ENCODE measurements around the gene AARS1. TPM values are rescaled to one million over a fixed set of nuclear protein-coding genes. Genes with fewer than 3 reads are reported as not detected.
A peak's percentile ranks its signal among the peaks of the same experiment; 100 is the strongest.

The AARS1 gene
- total RNA-seq, 6 donors from 2014 or later = 67.4 to 129 (median 102) TPM

DNA sequence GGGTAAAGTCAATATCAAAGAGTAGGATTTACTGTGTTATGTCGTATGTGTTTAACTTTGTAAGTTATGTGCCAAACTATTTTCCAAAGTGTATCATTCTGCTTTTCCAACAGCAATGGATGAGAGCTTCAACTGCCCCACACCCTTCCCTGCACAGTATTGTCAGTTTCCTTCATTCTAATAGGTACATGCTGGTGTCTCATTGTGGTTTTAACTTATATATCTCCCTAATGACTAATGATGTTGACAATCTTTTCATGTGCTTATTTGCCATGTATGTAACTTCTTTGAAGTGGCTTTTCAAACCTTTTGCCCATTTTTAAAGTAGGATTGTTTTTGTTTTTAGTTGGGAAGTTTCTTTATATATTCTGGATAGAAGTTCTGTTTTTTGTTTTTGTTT is 13.4 kb upstream of the AARS1 start:
- TF ChIP-seq POLR2A (IDR thresholded peaks at IDR 0.05) (no peak), EP300 (IDR thresholded peaks at IDR 0.05) (no peak), POLR2AphosphoS5 (IDR thresholded peaks at IDR 0.05) (no peak)
- TF ChIP-seq, protein P1, sequence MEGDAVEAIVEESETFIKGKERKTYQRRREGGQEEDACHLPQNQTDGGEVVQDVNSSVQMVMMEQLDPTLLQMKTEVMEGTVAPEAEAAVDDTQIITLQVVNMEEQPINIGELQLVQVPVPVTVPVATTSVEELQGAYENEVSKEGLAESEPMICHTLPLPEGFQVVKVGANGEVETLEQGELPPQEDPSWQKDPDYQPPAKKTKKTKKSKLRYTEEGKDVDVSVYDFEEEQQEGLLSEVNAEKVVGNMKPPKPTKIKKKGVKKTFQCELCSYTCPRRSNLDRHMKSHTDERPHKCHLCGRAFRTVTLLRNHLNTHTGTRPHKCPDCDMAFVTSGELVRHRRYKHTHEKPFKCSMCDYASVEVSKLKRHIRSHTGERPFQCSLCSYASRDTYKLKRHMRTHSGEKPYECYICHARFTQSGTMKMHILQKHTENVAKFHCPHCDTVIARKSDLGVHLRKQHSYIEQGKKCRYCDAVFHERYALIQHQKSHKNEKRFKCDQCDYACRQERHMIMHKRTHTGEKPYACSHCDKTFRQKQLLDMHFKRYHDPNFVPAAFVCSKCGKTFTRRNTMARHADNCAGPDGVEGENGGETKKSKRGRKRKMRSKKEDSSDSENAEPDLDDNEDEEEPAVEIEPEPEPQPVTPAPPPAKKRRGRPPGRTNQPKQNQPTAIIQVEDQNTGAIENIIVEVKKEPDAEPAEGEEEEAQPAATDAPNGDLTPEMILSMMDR (IDR thresholded peaks at IDR 0.05) = no peak
- WGBS, 2 donors = 55 to 70% methylated on average over 1 of the region's 1 CpG

DNA sequence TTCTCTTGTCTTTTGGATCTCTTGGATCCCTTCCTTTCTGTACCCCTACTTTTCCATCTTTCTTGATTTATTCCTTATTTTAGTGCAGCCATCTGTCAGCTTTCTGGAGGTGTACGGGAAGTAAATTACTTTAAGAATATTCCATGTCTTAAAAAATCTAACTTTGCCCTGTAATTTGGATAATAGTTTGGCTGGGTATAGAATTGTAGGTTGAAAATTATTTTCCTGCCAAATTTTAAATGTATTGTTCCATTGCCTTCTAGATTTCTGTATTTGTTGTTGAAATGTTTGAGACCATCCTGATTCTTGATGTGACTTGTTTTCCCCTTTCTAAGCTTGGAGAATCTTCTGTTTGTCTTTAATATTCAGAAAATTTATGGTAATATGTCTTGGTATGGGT is 11.8 kb upstream of the AARS1 start:
- DNase-seq (no peak), ATAC-seq (ENCODE audit: low FRiP score in 2 of 2) (no peak)
- 97 to 100% methylated on average over 1 of the region's 1 CpG for WGBS, 2 donors
- Histone ChIP-seq H3K27ac (no peak overlapping the region), H3K27me3 (no peaks in the 10 kb centered on the region), H3K9me3 (peaks cover 0 to 6% (median 2%) of the 10 kb centered on the region in 4 donors), H3K36me3 (peaks cover 0 to 2% (median 0%) of the 10 kb centered on the region in 4 donors), H3K4me1 (peaks cover 15 to 23% (median 17%) of the 10 kb centered on the region in 4 donors), H3K4me3 (no peak overlapping the region)
- TF ChIP-seq, protein P1 (IDR thresholded peaks at IDR 0.05) = no peak
- no peak for TF ChIP-seq POLR2A (IDR thresholded peaks at IDR 0.05)
- TF ChIP-seq EP300 (IDR thresholded peaks at IDR 0.05) = no peak
- no peak for TF ChIP-seq POLR2AphosphoS5 (IDR thresholded peaks at IDR 0.05)

More for the DNA sequence above, 13.4 kb upstream of the AARS1 start:
- DNase-seq (no peak), ATAC-seq (ENCODE audit: low FRiP score in 2 of 2) (no peak)
- H3K27me3 ChIP-seq = no peaks in the 10 kb centered on the region
- no peak overlapping the region for H3K27ac ChIP-seq
- no peak overlapping the region for H3K4me3 ChIP-seq
- peaks cover 0 to 6% (median 2%) of the 10 kb centered on the region in 4 donors for H3K9me3 ChIP-seq
- H3K36me3 ChIP-seq = peaks cover 0 to 2% (median 0%) of the 10 kb centered on the region in 4 donors
- peaks cover 15 to 23% (median 17%) of the 10 kb centered on the region in 4 donors for H3K4me1 ChIP-seq

DNA sequence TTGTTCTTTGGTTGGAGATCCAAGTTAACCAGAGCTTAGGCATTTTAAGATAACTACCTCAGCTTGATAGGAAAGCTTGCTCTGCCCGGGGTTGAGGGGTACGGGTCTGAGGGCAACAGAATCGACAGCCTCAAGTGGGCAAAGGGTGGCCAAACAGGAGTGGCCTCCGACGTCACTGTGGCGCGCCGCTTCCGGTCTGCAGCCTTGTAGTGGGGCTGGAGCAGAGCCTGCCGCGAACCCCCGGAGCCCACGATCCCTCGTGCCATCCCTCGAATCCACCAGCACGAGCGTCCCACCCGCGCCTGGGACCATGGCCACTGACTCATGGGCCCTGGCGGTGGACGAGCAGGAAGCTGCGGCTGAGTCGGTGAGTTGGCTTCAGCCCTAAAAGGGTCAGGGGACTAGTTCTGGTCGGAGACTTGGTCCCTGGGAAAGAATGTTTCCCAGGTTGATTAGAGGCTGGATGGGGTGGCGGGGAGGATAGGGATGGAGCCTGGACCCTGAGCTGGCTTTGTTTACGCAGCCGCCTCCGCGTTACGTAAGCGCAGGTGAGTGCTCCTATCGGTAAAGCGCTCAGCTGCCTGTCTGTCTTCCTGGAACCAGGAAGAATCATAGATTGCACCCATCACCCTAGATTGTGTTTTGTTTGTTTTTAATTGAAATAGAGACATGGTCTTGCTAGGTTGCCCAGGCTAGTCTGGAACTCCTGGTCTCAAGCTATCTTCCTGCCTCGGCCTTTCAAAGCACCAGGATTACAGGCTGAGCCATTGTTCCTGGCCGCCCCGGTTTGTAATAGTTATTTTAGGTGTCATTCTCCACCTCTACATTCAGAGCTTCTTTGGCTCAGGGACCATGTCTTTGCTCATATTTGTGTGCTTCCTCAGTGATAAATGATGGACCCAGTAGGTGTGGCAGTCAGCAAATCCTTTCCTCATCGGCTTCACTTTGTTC is 10.0 kb upstream of the AARS1 start, which contains the start of gene DDX19B:
Gene DDX19B (plus strand): TSS at position 199 of the 951 bp plus-strand sequence. CDS start 112 bp downstream, at position 311.
- TF ChIP-seq POLR2AphosphoS5 (IDR thresholded peaks at IDR 0.05) (peak; percentile 86 to 88), EP300 (IDR thresholded peaks at IDR 0.05) (peak in 1 of 4 donors; percentile 53), POLR2A (IDR thresholded peaks at IDR 0.05) (peak; percentile 30 to 88 (median 82))
- TF ChIP-seq, protein P1 (IDR thresholded peaks at IDR 0.05) = peak in 1 of 6 experiments; percentile 37
- H3K9me3 ChIP-seq = peaks cover 0 to 6% (median 2%) of the 10 kb centered on the region in 4 donors
- DNase-seq (peak; percentile 85 to 97), ATAC-seq (ENCODE audit: low FRiP score in 2 of 2) (peak; percentile 91 to 97)
- 1 to 4% methylated on average over 14 to 29 of the region's 37 CpGs for WGBS, 2 donors
- no peaks in the 10 kb centered on the region for H3K27me3 ChIP-seq
- peak within 1 kb of the TSS; percentile 93 to 98 (median 96) for H3K27ac ChIP-seq
- H3K4me3 ChIP-seq = peak within 1 kb of the TSS; percentile 49 to 87 (median 77)
- peaks cover 0 to 2% (median 0%) of the 10 kb centered on the region in 4 donors for H3K36me3 ChIP-seq
- peaks cover 15 to 17% (median 16%) of the 10 kb centered on the region in 4 donors for H3K4me1 ChIP-seq

DNA sequence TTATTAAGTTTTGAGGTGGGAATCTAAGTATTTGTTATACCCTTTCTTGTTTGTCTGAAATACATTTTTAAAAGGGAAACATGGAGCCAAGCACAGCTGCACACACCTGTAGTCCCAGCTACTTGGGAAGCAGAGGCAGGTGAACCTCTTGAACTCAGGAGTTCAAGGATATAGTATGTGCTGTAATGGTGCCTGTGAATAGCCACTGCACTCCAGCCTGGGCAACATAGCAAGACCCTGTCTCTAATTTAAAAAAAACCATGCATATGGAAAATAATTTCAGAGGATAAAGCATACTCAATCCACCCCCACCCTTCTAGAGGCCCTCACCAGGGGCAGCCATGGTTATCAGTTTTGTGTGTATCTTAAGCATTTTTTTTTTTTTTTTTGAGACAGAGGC is 6.3 kb upstream of the AARS1 start:
- no peak for TF ChIP-seq POLR2A (IDR thresholded peaks at IDR 0.05)
- TF ChIP-seq EP300 (IDR thresholded peaks at IDR 0.05) = no peak
- TF ChIP-seq POLR2AphosphoS5 (IDR thresholded peaks at IDR 0.05) = no peak
- TF ChIP-seq, protein P1 (IDR thresholded peaks at IDR 0.05) = no peak
- DNase-seq (no peak), ATAC-seq (ENCODE audit: low FRiP score in 2 of 2) (no peak)
- H3K4me1 ChIP-seq = peaks cover 15 to 17% (median 15%) of the 10 kb centered on the region in 4 donors
- H3K36me3 ChIP-seq = no peaks in the 10 kb centered on the region
- no peaks in the 10 kb centered on the region for H3K27me3 ChIP-seq
- H3K27ac ChIP-seq = no peak overlapping the region
- no peaks in the 10 kb centered on the region for H3K9me3 ChIP-seq
- H3K4me3 ChIP-seq = no peak overlapping the region
